ENCODE results near the gene PCGF6. TPM values are rescaled to one million over a fixed set of nuclear protein-coding genes. Genes with fewer than 3 reads are reported as not detected.
"Not testable (repeated sequence)": the region's sequence is repeated elsewhere in the genome, so short reads cannot be mapped to it uniquely, and the experiment has no call there.

Gene PCGF6
- total RNA-seq, 1 experiment from 2014 or later = 11.6 TPM

DNA sequence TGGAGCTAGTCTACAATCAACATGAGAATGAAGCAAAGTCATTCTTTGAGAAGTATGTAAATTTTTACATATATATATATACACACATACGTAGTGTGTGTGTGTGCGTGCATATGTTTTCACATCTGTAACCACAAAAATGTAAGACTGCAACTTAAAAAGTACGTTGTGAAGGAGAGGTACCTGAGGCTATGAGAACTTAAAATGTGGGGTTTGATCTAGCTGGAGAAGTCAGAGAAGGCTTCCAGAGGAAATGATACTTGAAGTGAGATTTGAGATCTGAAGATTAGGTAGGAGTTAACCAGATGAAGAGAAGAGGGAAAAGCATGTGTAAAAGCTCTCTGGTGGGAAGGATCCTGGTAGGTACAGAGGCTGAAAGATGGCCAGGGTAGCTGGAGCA lies 22.6 kb upstream of the PCGF6 start:
- intact Hi-C loops (cut with micrococcal nuclease) = no loop called here
- Histone ChIP-seq H3K4me2 (ENCODE audit: low read length) (no peak overlapping the region), H3K27me3 (ENCODE audit: low read length) (no peaks in the 10 kb centered on the region), H3K9ac (ENCODE audit: low read length) (no peak overlapping the region), H3K79me2 (ENCODE audit: low read length) (peaks cover 36% of the 10 kb centered on the region), H3K9me2 (replicated peaks; ENCODE audit: low read length) (no peaks in the 10 kb centered on the region), H3K4me3 (ENCODE audit: low read length) (no peak overlapping the region), H4K20me1 (ENCODE audit: low read length) (no peaks in the 10 kb centered on the region), H3K9me3 (ENCODE audit: low read length) (no peaks in the 10 kb centered on the region), H3K4me1 (ENCODE audit: insufficient read depth, low read length) (peaks cover 20% of the 10 kb centered on the region), H3F3A (ENCODE audit: low read length, unreplicated experiment) (no peaks in the 10 kb centered on the region), H3K36me3 (ENCODE audit: low read depth, low read length) (peaks cover 8% of the 10 kb centered on the region), H3K27ac (ENCODE audit: low read length) (no peak overlapping the region), H2AFZ (ENCODE audit: low read length) (no peak overlapping the region)
- ChIA-PET CTCF (no interaction called here), POLR2A (ENCODE audit: unreplicated experiment) (no interaction called here)
- DNase-seq (no peak), ATAC-seq (no peak)
- BruUV-seq (replicated peaks) = no TSS peak
- TF ChIP-seq, protein P1, sequence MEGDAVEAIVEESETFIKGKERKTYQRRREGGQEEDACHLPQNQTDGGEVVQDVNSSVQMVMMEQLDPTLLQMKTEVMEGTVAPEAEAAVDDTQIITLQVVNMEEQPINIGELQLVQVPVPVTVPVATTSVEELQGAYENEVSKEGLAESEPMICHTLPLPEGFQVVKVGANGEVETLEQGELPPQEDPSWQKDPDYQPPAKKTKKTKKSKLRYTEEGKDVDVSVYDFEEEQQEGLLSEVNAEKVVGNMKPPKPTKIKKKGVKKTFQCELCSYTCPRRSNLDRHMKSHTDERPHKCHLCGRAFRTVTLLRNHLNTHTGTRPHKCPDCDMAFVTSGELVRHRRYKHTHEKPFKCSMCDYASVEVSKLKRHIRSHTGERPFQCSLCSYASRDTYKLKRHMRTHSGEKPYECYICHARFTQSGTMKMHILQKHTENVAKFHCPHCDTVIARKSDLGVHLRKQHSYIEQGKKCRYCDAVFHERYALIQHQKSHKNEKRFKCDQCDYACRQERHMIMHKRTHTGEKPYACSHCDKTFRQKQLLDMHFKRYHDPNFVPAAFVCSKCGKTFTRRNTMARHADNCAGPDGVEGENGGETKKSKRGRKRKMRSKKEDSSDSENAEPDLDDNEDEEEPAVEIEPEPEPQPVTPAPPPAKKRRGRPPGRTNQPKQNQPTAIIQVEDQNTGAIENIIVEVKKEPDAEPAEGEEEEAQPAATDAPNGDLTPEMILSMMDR (conservative IDR thresholded peaks at IDR 0.05; ENCODE audit: low read depth, low read length) = no peak
- TF ChIP-seq EZH2 (IDR thresholded peaks at IDR 0.05; ENCODE audit: low read length, unreplicated experiment) (no peak), EZH2phosphoT487 (IDR thresholded peaks at IDR 0.05; ENCODE audit: borderline replicate concordance, low read length) (no peak)

DNA sequence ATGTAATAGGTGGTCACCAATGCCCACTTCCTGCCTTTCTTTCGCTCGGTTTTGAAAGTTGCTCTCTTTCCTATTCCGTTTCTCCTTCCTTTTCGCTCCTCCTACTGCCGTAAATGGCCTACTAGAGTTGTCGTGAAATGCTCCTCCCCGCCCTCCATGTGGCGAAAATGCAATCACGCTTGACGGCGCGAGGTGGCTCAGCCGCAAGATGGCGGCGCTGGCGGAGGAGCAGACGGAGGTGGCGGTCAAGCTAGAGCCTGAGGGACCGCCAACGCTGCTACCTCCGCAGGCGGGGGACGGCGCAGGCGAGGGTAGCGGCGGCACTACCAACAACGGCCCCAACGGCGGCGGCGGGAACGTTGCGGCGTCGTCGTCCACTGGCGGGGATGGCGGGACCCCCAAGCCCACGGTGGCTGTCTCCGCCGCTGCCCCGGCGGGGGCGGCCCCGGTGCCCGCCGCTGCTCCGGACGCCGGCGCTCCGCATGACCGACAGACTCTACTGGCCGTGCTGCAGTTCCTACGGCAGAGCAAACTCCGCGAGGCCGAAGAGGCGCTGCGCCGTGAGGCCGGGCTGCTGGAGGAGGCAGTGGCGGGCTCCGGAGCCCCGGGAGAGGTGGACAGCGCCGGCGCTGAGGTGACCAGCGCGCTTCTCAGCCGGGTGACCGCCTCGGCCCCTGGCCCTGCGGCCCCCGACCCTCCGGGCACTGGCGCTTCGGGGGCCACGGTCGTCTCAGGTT lies 17.0 kb upstream of the PCGF6 start, which contains the start of gene TAF5:
Gene TAF5, plus strand, starts transcription at position 195 of the 737 bp plus-strand sequence. Its CDS starts 14 bp downstream, at position 209.
- Histone ChIP-seq H3F3A (ENCODE audit: low read length, unreplicated experiment) (no peaks in the 10 kb centered on the region), H3K36me3 (ENCODE audit: low read depth, low read length) (no peaks in the 10 kb centered on the region), H3K9ac (ENCODE audit: low read length) (peak within 1 kb of the TSS; percentile 80), H3K79me2 (ENCODE audit: low read length) (peaks cover 36% of the 10 kb centered on the region), H3K4me1 (ENCODE audit: insufficient read depth, low read length) (peaks cover 20% of the 10 kb centered on the region), H3K27me3 (ENCODE audit: low read length) (no peaks in the 10 kb centered on the region), H3K27ac (ENCODE audit: low read length) (peak within 1 kb of the TSS; percentile 59), H3K9me2 (replicated peaks; ENCODE audit: low read length) (no peaks in the 10 kb centered on the region), H3K4me3 (ENCODE audit: low read length) (peak within 1 kb of the TSS; percentile 93), H2AFZ (ENCODE audit: low read length) (peak within 1 kb of the TSS; percentile 80), H3K9me3 (ENCODE audit: low read length) (no peaks in the 10 kb centered on the region), H4K20me1 (ENCODE audit: low read length) (no peaks in the 10 kb centered on the region), H3K4me2 (ENCODE audit: low read length) (peak within 1 kb of the TSS; percentile 95)
- no TSS peak for BruUV-seq (replicated peaks)
- POLR2A ChIA-PET (ENCODE audit: unreplicated experiment) = no interaction called here
- TF ChIP-seq EZH2phosphoT487 (IDR thresholded peaks at IDR 0.05; ENCODE audit: borderline replicate concordance, low read length) (no peak), EZH2 (IDR thresholded peaks at IDR 0.05; ENCODE audit: low read length, unreplicated experiment) (no peak)
- TF ChIP-seq, protein P1 (conservative IDR thresholded peaks at IDR 0.05; ENCODE audit: low read depth, low read length) = no peak
- intact Hi-C loops (cut with micrococcal nuclease) = no loop called here
- peak; percentile 90 for DNase-seq
- CTCF ChIA-PET = no interaction called here
- peak; percentile 57 for ATAC-seq

DNA sequence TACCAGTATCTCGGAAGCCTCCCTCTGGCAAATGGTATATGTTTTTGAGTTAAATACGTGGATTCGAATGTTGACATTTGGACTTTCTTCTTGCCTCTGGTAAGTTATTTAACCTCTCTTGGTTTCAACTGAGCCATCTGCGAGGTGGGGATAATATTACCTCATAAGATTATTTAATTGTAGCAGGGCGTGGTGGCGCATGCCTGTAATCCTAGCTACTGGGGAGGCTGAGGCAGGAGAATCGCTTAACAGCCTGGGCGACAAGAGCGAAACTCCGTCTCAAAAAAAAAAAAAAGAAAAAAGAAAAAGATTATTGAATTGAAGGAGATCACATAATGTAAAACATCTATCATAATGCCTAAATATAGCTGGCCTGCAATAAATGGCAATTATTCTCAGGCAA lies 16.4 kb upstream of the PCGF6 start:
- Histone ChIP-seq H3K9me2 (replicated peaks; ENCODE audit: low read length) (no peaks in the 10 kb centered on the region), H3K36me3 (ENCODE audit: low read depth, low read length) (no peaks in the 10 kb centered on the region), H3K4me3 (ENCODE audit: low read length) (peak overlapping the region; percentile 93), H3K4me1 (ENCODE audit: insufficient read depth, low read length) (peaks cover 20% of the 10 kb centered on the region), H3K4me2 (ENCODE audit: low read length) (peak overlapping the region; percentile 95), H3F3A (ENCODE audit: low read length, unreplicated experiment) (no peaks in the 10 kb centered on the region), H3K9me3 (ENCODE audit: low read length) (no peaks in the 10 kb centered on the region), H3K9ac (ENCODE audit: low read length) (peak overlapping the region; percentile 80), H2AFZ (ENCODE audit: low read length) (peak overlapping the region; percentile 80), H3K79me2 (ENCODE audit: low read length) (peaks cover 36% of the 10 kb centered on the region), H3K27me3 (ENCODE audit: low read length) (no peaks in the 10 kb centered on the region), H4K20me1 (ENCODE audit: low read length) (no peaks in the 10 kb centered on the region), H3K27ac (ENCODE audit: low read length) (peak overlapping the region; percentile 59)
- TF ChIP-seq EZH2 (IDR thresholded peaks at IDR 0.05; ENCODE audit: low read length, unreplicated experiment) (no peak), EZH2phosphoT487 (IDR thresholded peaks at IDR 0.05; ENCODE audit: borderline replicate concordance, low read length) (no peak)
- TF ChIP-seq, protein P1 (conservative IDR thresholded peaks at IDR 0.05; ENCODE audit: low read depth, low read length) = no peak
- no peak for DNase-seq
- TSS peak; percentile 99 for BruUV-seq (replicated peaks)
- ChIA-PET CTCF (no interaction called here), POLR2A (ENCODE audit: unreplicated experiment) (no interaction called here)
- intact Hi-C loops (cut with micrococcal nuclease) = no loop called here
- no peak for ATAC-seq

DNA sequence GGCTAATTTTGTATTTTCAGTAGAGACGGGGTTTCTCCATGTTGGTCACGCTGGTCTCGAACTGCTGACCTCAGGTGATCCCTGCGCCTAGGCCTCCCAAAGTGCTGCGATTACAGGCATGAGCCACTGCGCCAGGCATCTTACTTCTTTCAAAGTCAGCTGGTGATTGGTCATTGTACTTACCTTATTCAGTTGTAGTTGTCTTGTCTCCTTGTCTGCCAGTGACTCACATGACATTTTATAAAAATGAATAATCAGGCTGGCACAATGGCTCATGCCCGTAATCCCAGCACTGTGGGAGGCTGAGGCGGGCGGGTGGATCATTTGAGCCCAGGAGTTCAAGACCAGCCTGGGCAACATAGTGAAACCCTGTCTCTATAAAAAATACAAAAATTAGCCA lies 9.9 kb upstream of the PCGF6 start:
- ATAC-seq; CTCF ChIA-PET; H4K20me1 ChIP-seq (ENCODE audit: low read length); H3K36me3 ChIP-seq (ENCODE audit: low read depth, low read length); BruUV-seq (replicated peaks); H3K4me3 ChIP-seq (ENCODE audit: low read length); intact Hi-C loops (cut with micrococcal nuclease); H3K4me2 ChIP-seq (ENCODE audit: low read length); H3K9ac ChIP-seq (ENCODE audit: low read length); H3K9me3 ChIP-seq (ENCODE audit: low read length); H3K79me2 ChIP-seq (ENCODE audit: low read length); H3F3A ChIP-seq (ENCODE audit: low read length, unreplicated experiment); POLR2A ChIA-PET (ENCODE audit: unreplicated experiment); H3K27me3 ChIP-seq (ENCODE audit: low read length); H3K4me1 ChIP-seq (ENCODE audit: insufficient read depth, low read length); H2AFZ ChIP-seq (ENCODE audit: low read length); H3K27ac ChIP-seq (ENCODE audit: low read length); H3K9me2 ChIP-seq (replicated peaks; ENCODE audit: low read length): not testable (repeated sequence)
- DNase-seq = peak; percentile 51
